Tibial artery (tissue), 4 donors: Measurements from ENCODE around the gene SLC34A1.

ENCODE experiments used
- DNase-seq, 2 donors: peaks; one replicate each; pipeline ENCODE4 v3.0.0-alpha.2; 2019
- H3K27ac ChIP-seq, 2 donors: fragments of 200-600 bp; sonication (generic) in 1 of 2; 1 replicate in 1 of 2; 2 replicates in 1 of 2; pipeline ENCODE4 v1.5.1; 2018 to 2019; ENCODE audit warnings: mild to moderate bottlenecking in 1 of 2
- H3K27me3 ChIP-seq, 2 donors: fragments of 200-600 bp; sonication (generic) in 1 of 2; one replicate each; pipeline versions ENCODE4 v1.5.1 to v1.6.0; 2016 to 2019
- H3K36me3 ChIP-seq, 3 donors: fragments of 200-600 bp; sonication (generic) in 2 of 3; one replicate each; pipeline ENCODE4 v1.5.1; 2016 to 2019; ENCODE audit warnings: mild to moderate bottlenecking in 2 of 3
- H3K4me1 ChIP-seq, 4 donors: fragments of 200-600 bp; sonication (generic) in 2 of 4; 1 replicate in 3 of 4; 2 replicates in 1 of 4; pipeline ENCODE4 v1.5.1; 2016 to 2019
- H3K4me3 ChIP-seq, 2 donors: fragments of 200-600 bp; sonication (generic) in 1 of 2; 1 replicate in 1 of 2; 2 replicates in 1 of 2; pipeline ENCODE4 v1.5.1; 2018 to 2019; ENCODE audit warnings: mild to moderate bottlenecking in 2 of 2
- H3K9me3 ChIP-seq, 3 donors: fragments of 200-600 bp; sonication (generic) in 1 of 3; one replicate each; pipeline ENCODE4 v1.5.1; 2016 to 2019
- CTCF ChIP-seq, 2 experiments: fragments of 200-600 bp in 1 of 2; fragments of 450-650 bp in 1 of 2; IDR thresholded peaks; one replicate each; pipeline ENCODE4 v1.5.1; 2017 to 2019; ENCODE audit warnings: antibody characterized with exemption in 2 of 2, mild to moderate bottlenecking in 1 of 2, moderate library complexity in 1 of 2
- intact Hi-C: fragments of 100-400 bp; cut with DNase I; formaldehyde crosslinking; loops from one replicate; pipeline ENCODE4 v1.15.0; 2023; ENCODE audit warnings: low total_unique reads

SLC34A1 gene

GRCh38 chr5:177388521-177389052 is 4.4 kb downstream of the SLC34A1 start:
- DNase-seq: no peak
- Histone ChIP-seq H3K9me3 (no peaks in the 10 kb centered on the region), H3K27ac (no peak overlapping the region), H3K27me3 (peaks cover 0 to 56% of the 10 kb centered on the region in 2 donors), H3K4me1 (peaks cover 0 to 6% (median 0%) of the 10 kb centered on the region in 4 donors), H3K36me3 (no peaks in the 10 kb centered on the region), H3K4me3 (no peak overlapping the region)
- intact Hi-C loops: no loop called here
- no peak for TF ChIP-seq CTCF (IDR thresholded peaks at IDR 0.05)

DNA sequence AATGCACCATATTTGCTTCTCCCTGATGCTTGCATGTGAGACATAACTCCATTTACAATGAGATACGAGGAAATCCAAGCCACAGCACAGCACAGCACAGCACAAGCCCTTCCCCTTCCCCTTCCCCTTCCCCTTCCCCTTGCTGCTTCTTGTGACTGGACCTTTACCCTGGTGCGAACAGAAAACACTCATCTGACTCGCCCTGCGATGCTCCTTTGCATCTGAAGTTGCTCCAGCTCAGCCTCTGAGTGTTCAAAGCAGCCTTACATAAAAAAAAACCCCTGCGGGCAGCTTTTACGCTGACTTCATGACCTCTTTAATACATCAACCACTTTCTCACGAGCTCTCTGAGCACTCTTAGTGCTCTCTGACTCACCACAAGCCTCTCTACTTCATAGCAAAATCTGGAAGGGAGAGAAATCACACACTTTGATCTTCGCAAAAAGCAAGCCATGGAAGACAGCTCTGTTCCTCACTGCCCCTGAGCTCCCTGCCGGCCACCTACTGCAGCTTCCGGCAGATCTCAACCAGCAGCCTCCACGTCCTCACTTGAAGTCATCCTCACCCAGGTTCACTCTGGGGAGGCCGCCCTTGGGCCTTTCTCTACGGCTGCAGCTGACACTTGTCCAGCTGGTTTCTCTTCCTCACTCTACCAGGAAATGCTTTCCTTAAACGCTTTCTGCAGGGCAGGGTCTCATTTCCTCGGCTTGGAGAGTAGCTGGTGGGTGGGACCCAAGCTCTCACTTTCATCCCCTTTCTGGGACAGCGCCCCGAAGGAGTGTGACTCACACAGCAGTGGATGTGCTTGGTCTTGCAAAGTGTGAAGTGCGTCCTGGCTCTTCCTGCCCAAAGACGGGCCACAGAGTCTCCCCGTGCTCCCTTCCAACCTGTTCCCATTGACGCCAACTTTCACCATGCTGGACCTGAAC is 5.3 kb downstream of the SLC34A1 start:
- Histone ChIP-seq H3K4me3 (no peak overlapping the region), H3K27ac (no peak overlapping the region), H3K27me3 (peaks cover 0 to 47% of the 10 kb centered on the region in 2 donors), H3K36me3 (no peaks in the 10 kb centered on the region), H3K4me1 (peaks cover 0 to 6% (median 0%) of the 10 kb centered on the region in 4 donors), H3K9me3 (no peaks in the 10 kb centered on the region)
- TF ChIP-seq CTCF (IDR thresholded peaks at IDR 0.05): no peak
- DNase-seq: no peak
- intact Hi-C loops: loop anchor here (2.0 to 5.0 kb wide), 2 partner anchors 63 to 113 kb away; no protein-coding TSS in a partner anchor

GRCh38 chr5:177390363-177391300 is 6.4 kb downstream of the SLC34A1 start:
- Histone ChIP-seq H3K4me3 (no peak overlapping the region), H3K36me3 (no peaks in the 10 kb centered on the region), H3K27ac (no peak overlapping the region), H3K27me3 (peaks cover 0 to 40% of the 10 kb centered on the region in 2 donors), H3K9me3 (no peaks in the 10 kb centered on the region), H3K4me1 (peaks cover 0 to 6% (median 0%) of the 10 kb centered on the region in 4 donors)
- DNase-seq: peak; percentile 72 to 86
- peak; percentile 95 to 99 for TF ChIP-seq CTCF (IDR thresholded peaks at IDR 0.05)
- intact Hi-C loops: loop anchor here (2.0 to 5.0 kb wide), 2 partner anchors 62 to 112 kb away; no protein-coding TSS in a partner anchor

- H3K4me1 ChIP-seq: peaks cover 0 to 6% (median 0%) of the 10 kb centered on the region in 4 donors
- no peak overlapping the region for H3K4me3 ChIP-seq
- no peak overlapping the region for H3K27ac ChIP-seq
- H3K9me3 ChIP-seq: no peaks in the 10 kb centered on the region
- intact Hi-C loops: loop anchor here (5.0 kb wide), 1 partner anchor 110 kb away; no protein-coding TSS in a partner anchor
- no peak for TF ChIP-seq CTCF (IDR thresholded peaks at IDR 0.05)
- no peak for DNase-seq
- H3K27me3 ChIP-seq: peaks cover 0 to 46% of the 10 kb centered on the region in 2 donors
- no peaks in the 10 kb centered on the region for H3K36me3 ChIP-seq
Measured at GRCh38 chr5:177392765-177393164, 8.5 kb downstream of the SLC34A1 start.

GRCh38 chr5:177393206-177393765 is 9.1 kb downstream of the SLC34A1 start:
- H3K9me3 ChIP-seq: no peaks in the 10 kb centered on the region
- TF ChIP-seq CTCF (IDR thresholded peaks at IDR 0.05): no peak
- H3K4me1 ChIP-seq: peaks cover 0 to 6% (median 0%) of the 10 kb centered on the region in 4 donors
- intact Hi-C loops: loop anchor here (5.0 kb wide), 1 partner anchor 109 kb away; no protein-coding TSS in a partner anchor
- H3K27ac ChIP-seq: no peak overlapping the region
- no peaks in the 10 kb centered on the region for H3K36me3 ChIP-seq
- peaks cover 0 to 47% of the 10 kb centered on the region in 2 donors for H3K27me3 ChIP-seq
- H3K4me3 ChIP-seq: no peak overlapping the region
- DNase-seq: no peak
